ENCODE results near the gene C16orf90. TPM values are rescaled to one million over a fixed set of nuclear protein-coding genes. Genes with fewer than 3 reads are reported as not detected.

Gene C16orf90
- total RNA-seq, 1 donor from 2014 or later, result not detected

GRCh38 chr16:3465911-3466584 lies 29.2 kb downstream of the C16orf90 start:
- Mint-ChIP-seq H3K36me3 (ENCODE audit: low read depth, unreplicated experiment) (peaks cover 16% of the 10 kb centered on the region), H3K27ac (ENCODE audit: unreplicated experiment) (no peak overlapping the region), H3K27me3 (ENCODE audit: low read depth, unreplicated experiment) (no peaks in the 10 kb centered on the region), H3K4me1 (ENCODE audit: low read depth, unreplicated experiment) (peaks cover 32% of the 10 kb centered on the region), H3K9me3 (ENCODE audit: unreplicated experiment) (no peaks in the 10 kb centered on the region), H3K4me3 (ENCODE audit: unreplicated experiment) (no peak overlapping the region)
- Histone ChIP-seq H3K27me3 (ENCODE audit: insufficient read depth, low read length) (no peaks in the 10 kb centered on the region), H4K20me1 (ENCODE audit: insufficient read depth, low read length) (peaks cover 96% of the 10 kb centered on the region), H3K4me3 (ENCODE audit: insufficient read depth, low read depth, low read length) (no peak overlapping the region), H3K4me1 (ENCODE audit: insufficient read depth, low read length) (peaks cover 4% of the 10 kb centered on the region), H3K9me3 (ENCODE audit: insufficient read depth, low read depth, low read length) (no peaks in the 10 kb centered on the region), H3K36me3 (ENCODE audit: insufficient read depth, low read length) (peaks cover 3% of the 10 kb centered on the region), H3K27ac (ENCODE audit: low read depth, low read length) (no peak overlapping the region), H3K9ac (ENCODE audit: low read length) (no peak overlapping the region), H2AFZ (ENCODE audit: low read depth, low read length) (no peak overlapping the region), H3K4me2 (ENCODE audit: low read length) (no peak overlapping the region), H3K79me2 (ENCODE audit: insufficient read depth, low read length) (peaks cover 99% of the 10 kb centered on the region)
- no peak for TF ChIP-seq CTCF (IDR thresholded peaks at IDR 0.05; ENCODE audit: insufficient read depth, low read depth, low read length)
- no peak for TF ChIP-seq EZH2 (IDR thresholded peaks at IDR 0.05; ENCODE audit: insufficient read depth, low read length)
- FAIRE-seq (no peak), DNase-seq (ENCODE audit: low read depth) (no peak)

GRCh38 chr16:3465301-3465700 lies 30.0 kb downstream of the C16orf90 start:
- no peak overlapping the region for H2AFZ ChIP-seq (ENCODE audit: low read depth, low read length)
- H3K4me3 ChIP-seq (ENCODE audit: insufficient read depth, low read depth, low read length), result no peak overlapping the region
- TF ChIP-seq CTCF (IDR thresholded peaks at IDR 0.05; ENCODE audit: insufficient read depth, low read depth, low read length), result no peak
- no peak for TF ChIP-seq EZH2 (IDR thresholded peaks at IDR 0.05; ENCODE audit: insufficient read depth, low read length)
- H3K4me1 ChIP-seq (ENCODE audit: insufficient read depth, low read length), result peaks cover 4% of the 10 kb centered on the region
- H3K4me3 Mint-ChIP-seq (ENCODE audit: unreplicated experiment), result no peak overlapping the region
- no peak overlapping the region for H3K27ac ChIP-seq (ENCODE audit: low read depth, low read length)
- DNase-seq (ENCODE audit: low read depth), result no peak
- no peaks in the 10 kb centered on the region for H3K9me3 ChIP-seq (ENCODE audit: insufficient read depth, low read depth, low read length)
- H4K20me1 ChIP-seq (ENCODE audit: insufficient read depth, low read length), result peaks cover 97% of the 10 kb centered on the region
- no peaks in the 10 kb centered on the region for H3K27me3 ChIP-seq (ENCODE audit: insufficient read depth, low read length)
- H3K4me2 ChIP-seq (ENCODE audit: low read length), result no peak overlapping the region
- no peak overlapping the region for H3K27ac Mint-ChIP-seq (ENCODE audit: unreplicated experiment)
- H3K9me3 Mint-ChIP-seq (ENCODE audit: unreplicated experiment), result no peaks in the 10 kb centered on the region
- no peak overlapping the region for H3K9ac ChIP-seq (ENCODE audit: low read length)
- H3K36me3 ChIP-seq (ENCODE audit: insufficient read depth, low read length), result peaks cover 3% of the 10 kb centered on the region
- H3K4me1 Mint-ChIP-seq (ENCODE audit: low read depth, unreplicated experiment), result peaks cover 34% of the 10 kb centered on the region
- H3K79me2 ChIP-seq (ENCODE audit: insufficient read depth, low read length), result peaks cover 99% of the 10 kb centered on the region
- no peaks in the 10 kb centered on the region for H3K27me3 Mint-ChIP-seq (ENCODE audit: low read depth, unreplicated experiment)
- FAIRE-seq, result no peak
- H3K36me3 Mint-ChIP-seq (ENCODE audit: low read depth, unreplicated experiment), result peaks cover 17% of the 10 kb centered on the region

DNA sequence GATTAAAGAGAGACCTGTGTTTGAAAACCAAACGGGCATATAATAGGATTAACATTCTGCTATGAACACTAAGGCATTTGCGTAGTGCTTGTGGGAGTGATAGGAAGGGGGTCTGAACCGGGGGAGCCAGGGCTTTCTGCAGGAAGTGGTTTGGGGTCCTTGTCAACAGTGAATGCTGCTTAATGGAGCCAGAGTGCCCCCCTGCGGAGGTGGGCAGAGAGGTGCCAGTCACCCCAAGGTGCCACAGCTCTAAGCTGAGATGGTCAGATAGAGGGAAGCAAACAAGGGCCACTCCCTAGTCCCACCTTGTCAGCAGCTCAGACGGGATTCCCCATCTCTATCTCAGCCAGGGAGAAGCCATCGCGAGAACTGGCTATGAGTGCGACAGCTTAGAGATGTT lies 34.1 kb downstream of the C16orf90 start:
- TF ChIP-seq CTCF (IDR thresholded peaks at IDR 0.05; ENCODE audit: insufficient read depth, low read depth, low read length) (no peak), EZH2 (IDR thresholded peaks at IDR 0.05; ENCODE audit: insufficient read depth, low read length) (no peak)
- H3K4me1 ChIP-seq (ENCODE audit: insufficient read depth, low read length), result peaks cover 24% of the 10 kb centered on the region
- Mint-ChIP-seq H3K36me3 (ENCODE audit: low read depth, unreplicated experiment) (peaks cover 3% of the 10 kb centered on the region), H3K4me1 (ENCODE audit: low read depth, unreplicated experiment) (peaks cover 42% of the 10 kb centered on the region), H3K27me3 (ENCODE audit: low read depth, unreplicated experiment) (no peaks in the 10 kb centered on the region), H3K27ac (ENCODE audit: unreplicated experiment) (no peak overlapping the region), H3K4me3 (ENCODE audit: unreplicated experiment) (no peak overlapping the region), H3K9me3 (ENCODE audit: unreplicated experiment) (no peaks in the 10 kb centered on the region)
- H3K27me3 ChIP-seq (ENCODE audit: insufficient read depth, low read length), result no peaks in the 10 kb centered on the region
- no peak for DNase-seq (ENCODE audit: low read depth)
- H3K36me3 ChIP-seq (ENCODE audit: insufficient read depth, low read length), result peaks cover 2% of the 10 kb centered on the region
- no peak overlapping the region for H3K27ac ChIP-seq (ENCODE audit: low read depth, low read length)
- no peak overlapping the region for H3K9ac ChIP-seq (ENCODE audit: low read length)
- no peak overlapping the region for H2AFZ ChIP-seq (ENCODE audit: low read depth, low read length)
- peaks cover 75% of the 10 kb centered on the region for H4K20me1 ChIP-seq (ENCODE audit: insufficient read depth, low read length)
- FAIRE-seq, result no peak
- no peak overlapping the region for H3K4me2 ChIP-seq (ENCODE audit: low read length)
- no peaks in the 10 kb centered on the region for H3K9me3 ChIP-seq (ENCODE audit: insufficient read depth, low read depth, low read length)
- no peak overlapping the region for H3K4me3 ChIP-seq (ENCODE audit: insufficient read depth, low read depth, low read length)
- peaks cover 79% of the 10 kb centered on the region for H3K79me2 ChIP-seq (ENCODE audit: insufficient read depth, low read length)

Data from astrocyte (in vitro differentiated cells and primary cell).